Testis (tissue), 2 donors: ENCODE measurements around the gene PCYT2.

Source experiments
- POLR2A ChIP-seq: fragments of 450-650 bp; IDR thresholded peaks from one replicate; pipeline ENCODE4 v1.6.1; 2017; ENCODE audit warnings: antibody characterized with exemption, mild to moderate bottlenecking, moderate library complexity
- TF ChIP-seq, protein P1 (sequence below), 3 experiments: fragments of 450-650 bp in 2 of 3; fragments of 200-600 bp in 1 of 3; sonication (generic) in 1 of 3; IDR thresholded peaks; one replicate each; pipeline ENCODE4 v1.5.1; 2016 to 2019; ENCODE audit warnings: antibody characterized with exemption in 3 of 3, mild to moderate bottlenecking in 2 of 3, moderate library complexity in 1 of 3

DNA sequence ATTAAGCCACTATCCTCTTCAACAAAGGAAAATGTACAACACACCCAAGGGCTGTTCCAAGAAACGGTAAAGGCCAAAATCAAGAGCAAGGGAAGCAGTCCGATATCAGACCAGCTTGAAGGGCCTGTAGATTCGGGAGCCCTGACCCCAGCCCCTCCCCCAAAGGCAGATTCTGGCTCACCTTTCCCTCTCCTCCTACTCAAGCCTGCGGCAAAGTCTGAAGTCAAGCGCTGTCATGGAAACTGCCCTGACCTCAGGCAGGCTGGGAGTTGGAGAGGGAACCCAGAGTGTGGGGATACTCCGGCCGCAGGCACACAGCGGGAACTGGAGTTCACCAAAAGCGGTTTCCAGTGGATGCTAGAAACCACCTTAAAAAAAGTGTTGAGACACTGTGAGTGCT, 21.6 kb downstream of the PCYT2 start:
- no peak for TF ChIP-seq POLR2A
- TF ChIP-seq, protein P1, sequence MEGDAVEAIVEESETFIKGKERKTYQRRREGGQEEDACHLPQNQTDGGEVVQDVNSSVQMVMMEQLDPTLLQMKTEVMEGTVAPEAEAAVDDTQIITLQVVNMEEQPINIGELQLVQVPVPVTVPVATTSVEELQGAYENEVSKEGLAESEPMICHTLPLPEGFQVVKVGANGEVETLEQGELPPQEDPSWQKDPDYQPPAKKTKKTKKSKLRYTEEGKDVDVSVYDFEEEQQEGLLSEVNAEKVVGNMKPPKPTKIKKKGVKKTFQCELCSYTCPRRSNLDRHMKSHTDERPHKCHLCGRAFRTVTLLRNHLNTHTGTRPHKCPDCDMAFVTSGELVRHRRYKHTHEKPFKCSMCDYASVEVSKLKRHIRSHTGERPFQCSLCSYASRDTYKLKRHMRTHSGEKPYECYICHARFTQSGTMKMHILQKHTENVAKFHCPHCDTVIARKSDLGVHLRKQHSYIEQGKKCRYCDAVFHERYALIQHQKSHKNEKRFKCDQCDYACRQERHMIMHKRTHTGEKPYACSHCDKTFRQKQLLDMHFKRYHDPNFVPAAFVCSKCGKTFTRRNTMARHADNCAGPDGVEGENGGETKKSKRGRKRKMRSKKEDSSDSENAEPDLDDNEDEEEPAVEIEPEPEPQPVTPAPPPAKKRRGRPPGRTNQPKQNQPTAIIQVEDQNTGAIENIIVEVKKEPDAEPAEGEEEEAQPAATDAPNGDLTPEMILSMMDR (IDR thresholded peaks at IDR 0.05) = no peak
